Activated CD4-positive, alpha-beta memory T cell treated with anti-CD3 and anti-CD28 coated beads for 36 hours (primary cell): ENCODE measurements around the gene HNRNPUL1. TPM values are rescaled to one million over a fixed set of nuclear protein-coding genes. Genes with fewer than 3 reads are reported as not detected.
A peak's percentile ranks its signal among the peaks of the same experiment; 100 is the strongest.

Experiments
- CTCF ChIA-PET: fragments of 350-600 bp; sonication (Branson Sonifier 250); formaldehyde crosslinking; loops from one replicate; lab custom pipeline; 2021; ENCODE audit warnings: antibody characterized with exemption, inconsistent platforms; lab: Charles Lee
- POLR2A ChIA-PET: fragments of 350-600 bp; sonication (Branson Sonifier 250); formaldehyde crosslinking; loops from one replicate; lab custom pipeline; 2021; ENCODE audit warnings: antibody characterized with exemption; lab: Charles Lee
- DNase-seq: peaks from one replicate; pipeline ENCODE4 v3.0.0-alpha.2; 2020
- H3K27ac Mint-ChIP-seq: one replicate; pipeline ENCODE4 v1.8.0; 2021; ENCODE audit warnings: mixed read lengths
- H3K27me3 Mint-ChIP-seq: one replicate; pipeline ENCODE4 v1.8.0; 2021; ENCODE audit warnings: mixed read lengths
- H3K36me3 Mint-ChIP-seq: one replicate; pipeline ENCODE4 v1.8.0; 2021; ENCODE audit warnings: mixed read lengths
- H3K4me1 Mint-ChIP-seq: one replicate; pipeline ENCODE4 v1.8.0; 2021; ENCODE audit warnings: low read depth, mixed read lengths
- H3K4me3 Mint-ChIP-seq: one replicate; pipeline ENCODE4 v1.8.0; 2021; ENCODE audit warnings: mild to moderate bottlenecking, mixed read lengths
- H3K9me3 Mint-ChIP-seq: one replicate; pipeline ENCODE4 v1.8.0; 2021; ENCODE audit warnings: mixed read lengths
- intact Hi-C: fragments of 100-400 bp; cut with micrococcal nuclease; formaldehyde crosslinking; loops from one replicate; pipeline ENCODE4 v1.15.1; 2023
- total RNA-seq, 2 experiments: library from RNA; stranded (reverse); gene quantifications; one replicate each; pipeline ENCODE4 v1.2.3, GENCODE V29; 2021

HNRNPUL1 gene
- total RNA-seq, 2 experiments from 2014 or later = 290 to 295 TPM

- no peaks in the 10 kb centered on the region for H3K27me3 Mint-ChIP-seq
- H3K9me3 Mint-ChIP-seq = no peaks in the 10 kb centered on the region
- peaks cover 33% of the 10 kb centered on the region for H3K4me1 Mint-ChIP-seq
- no peak overlapping the region for H3K4me3 Mint-ChIP-seq
- POLR2A ChIA-PET = interaction anchor here (1.5 kb wide), 1 partner anchor 13 kb away, joined by 3 read pairs; the partner anchor contains the start of gene CCDC97
- CTCF ChIA-PET = no interaction called here
- DNase-seq = no peak
- intact Hi-C loops = no loop called here
- peaks cover 29% of the 10 kb centered on the region for H3K36me3 Mint-ChIP-seq
- peak overlapping the region; percentile 51 for H3K27ac Mint-ChIP-seq
Observed at GRCh38 chr19:41323430-41324125, 59.4 kb downstream of the HNRNPUL1 start.

DNA sequence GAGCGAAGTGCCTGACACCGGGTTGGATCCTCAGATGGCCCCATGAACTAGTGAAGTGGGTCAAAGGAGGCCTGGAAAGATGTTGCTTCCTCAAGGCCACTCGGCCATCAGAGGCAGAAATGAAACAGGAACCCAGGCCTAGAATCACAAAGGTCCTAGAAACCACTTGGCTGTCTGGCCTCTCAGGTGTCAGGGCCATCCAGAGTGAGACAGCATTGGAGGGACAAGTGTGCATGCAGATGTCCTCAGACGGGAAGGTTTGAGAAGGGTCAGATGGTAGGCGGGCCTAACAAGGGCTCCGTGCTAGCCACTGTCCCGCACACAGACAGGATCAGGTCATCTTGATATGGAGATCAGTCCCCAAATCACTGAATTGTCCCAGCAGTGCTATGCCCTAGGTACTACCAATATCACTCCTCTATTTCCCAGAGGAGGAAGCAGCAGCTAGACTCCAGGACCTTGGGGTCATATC is 60.1 kb downstream of the HNRNPUL1 start:
- no peak for DNase-seq
- peak overlapping the region; percentile 73 for H3K27ac Mint-ChIP-seq
- H3K4me1 Mint-ChIP-seq = peaks cover 40% of the 10 kb centered on the region
- peaks cover 35% of the 10 kb centered on the region for H3K36me3 Mint-ChIP-seq
- H3K27me3 Mint-ChIP-seq = no peaks in the 10 kb centered on the region
- CTCF ChIA-PET = no interaction called here
- intact Hi-C loops = no loop called here
- no peaks in the 10 kb centered on the region for H3K9me3 Mint-ChIP-seq
- POLR2A ChIA-PET = interaction anchor here (0.9 to 1.5 kb wide), 2 partner anchors 14 to 15 kb away, joined by 3 read pairs; partner anchors contain the start of gene CCDC97
- H3K4me3 Mint-ChIP-seq = no peak overlapping the region

GRCh38 chr19:41324921-41325639 is 60.9 kb downstream of the HNRNPUL1 start:
- H3K4me1 Mint-ChIP-seq = peaks cover 40% of the 10 kb centered on the region
- POLR2A ChIA-PET = interaction anchor here (0.9 to 1.5 kb wide), 2 partner anchors 15 to 16 kb away, joined by 3 read pairs; partner anchors contain the start of gene CCDC97
- intact Hi-C loops = no loop called here
- H3K4me3 Mint-ChIP-seq = no peak overlapping the region
- peak overlapping the region; percentile 73 for H3K27ac Mint-ChIP-seq
- H3K9me3 Mint-ChIP-seq = no peaks in the 10 kb centered on the region
- DNase-seq = no peak
- H3K27me3 Mint-ChIP-seq = no peaks in the 10 kb centered on the region
- H3K36me3 Mint-ChIP-seq = peaks cover 31% of the 10 kb centered on the region
- CTCF ChIA-PET = no interaction called here

DNA sequence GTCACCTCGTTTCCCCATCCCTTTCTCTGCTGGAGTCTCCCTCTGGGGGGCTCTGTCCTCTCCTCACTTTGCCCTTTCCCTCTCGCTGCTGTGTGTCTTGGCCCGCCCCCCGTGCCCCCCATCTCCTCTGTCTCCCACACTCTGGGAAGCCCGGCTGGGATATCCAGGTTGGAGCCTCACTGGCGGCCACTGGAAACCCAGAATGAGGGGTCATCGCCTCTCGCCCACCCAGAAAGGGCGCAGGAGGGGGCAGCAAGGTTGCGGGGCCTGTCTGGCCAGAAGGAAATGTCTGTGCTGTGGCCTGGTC is 61.4 kb downstream of the HNRNPUL1 start:
- ChIA-PET POLR2A (no interaction called here), CTCF (interaction anchor here (3.6 kb wide), 1 partner anchor 27 kb away, joined by 24 read pairs; the partner anchor contains the start of gene TGFB1)
- H3K36me3 Mint-ChIP-seq = peaks cover 32% of the 10 kb centered on the region
- H3K9me3 Mint-ChIP-seq = no peaks in the 10 kb centered on the region
- intact Hi-C loops = no loop called here
- H3K4me1 Mint-ChIP-seq = peaks cover 43% of the 10 kb centered on the region
- H3K4me3 Mint-ChIP-seq = no peak overlapping the region
- DNase-seq = no peak
- peak overlapping the region; percentile 54 for H3K27ac Mint-ChIP-seq
- H3K27me3 Mint-ChIP-seq = no peaks in the 10 kb centered on the region

- peak overlapping the region; percentile 93 for H3K27ac Mint-ChIP-seq
- peak; percentile 61 for DNase-seq
- H3K27me3 Mint-ChIP-seq = no peaks in the 10 kb centered on the region
- H3K4me1 Mint-ChIP-seq = peaks cover 45% of the 10 kb centered on the region
- H3K9me3 Mint-ChIP-seq = no peaks in the 10 kb centered on the region
- ChIA-PET CTCF (interaction anchor here (3.6 kb wide), 1 partner anchor 26 kb away, joined by 24 read pairs; the partner anchor contains the start of gene TGFB1), POLR2A (interaction anchor here (2.6 to 3.1 kb wide), 2 partner anchors 25 to 63 kb away, joined by 22 to 43 read pairs; partner anchors contain the start of genes HNRNPUL1 and TGFB1)
- peaks cover 31% of the 10 kb centered on the region for H3K36me3 Mint-ChIP-seq
- peak overlapping the region; percentile 34 for H3K4me3 Mint-ChIP-seq
- intact Hi-C loops = no loop called here
Observed at GRCh38 chr19:41325947-41326706, 62.0 kb downstream of the HNRNPUL1 start.

GRCh38 chr19:41327076-41327575 is 63.0 kb downstream of the HNRNPUL1 start:
- Mint-ChIP-seq H3K4me1 (peaks cover 51% of the 10 kb centered on the region), H3K27ac (peak overlapping the region; percentile 93), H3K4me3 (peak overlapping the region; percentile 75), H3K9me3 (no peaks in the 10 kb centered on the region), H3K27me3 (no peaks in the 10 kb centered on the region), H3K36me3 (peaks cover 37% of the 10 kb centered on the region)
- peak; percentile 43 for DNase-seq
- intact Hi-C loops = loop anchor here (1.0 kb wide), 1 partner anchor 24 kb away; no protein-coding TSS in a partner anchor
- CTCF ChIA-PET = interaction anchor here (0.6 to 3.6 kb wide), 6 partner anchors 19 to 508 kb away, joined by 3 to 24 read pairs (median 4); partner anchors contain the start of genes HNRNPUL1 and TGFB1
- POLR2A ChIA-PET = interaction anchor here (0.6 to 3.1 kb wide), 11 partner anchors 15 to 222 kb away, joined by 3 to 43 read pairs (median 4); partner anchors contain the start of genes HNRNPUL1 and TGFB1

DNA sequence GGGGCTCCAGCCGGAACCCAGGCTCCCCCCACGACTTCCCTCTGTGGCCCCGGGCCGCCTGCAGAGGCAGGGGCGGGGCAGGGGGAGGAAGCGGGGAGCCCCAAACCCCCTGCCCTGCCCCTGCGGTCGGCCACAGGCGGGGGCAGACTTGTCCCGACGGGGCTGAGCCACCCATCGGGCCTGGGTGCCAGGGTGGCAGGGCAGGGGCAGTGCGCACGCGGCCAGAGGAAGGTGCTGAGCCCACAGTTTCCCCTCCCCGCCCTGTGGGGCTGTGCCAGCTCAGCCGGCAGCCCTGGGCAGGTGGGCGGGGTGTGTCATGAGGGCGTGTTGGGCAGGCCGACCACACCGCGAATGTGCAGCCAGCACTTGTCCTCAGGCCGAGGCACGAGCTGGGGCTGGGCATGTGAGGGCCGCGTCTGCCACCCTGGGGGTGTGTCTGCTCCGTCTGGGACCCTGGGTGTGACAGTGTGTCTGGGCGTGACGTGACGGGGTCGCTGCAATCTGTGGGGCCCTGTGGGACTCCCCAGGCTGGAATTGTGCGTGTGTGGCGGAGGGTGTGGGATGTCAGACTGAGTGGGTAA is 63.5 kb downstream of the HNRNPUL1 start:
- peak; percentile 93 for DNase-seq
- H3K4me3 Mint-ChIP-seq = peak overlapping the region; percentile 80
- H3K36me3 Mint-ChIP-seq = peaks cover 42% of the 10 kb centered on the region
- ChIA-PET CTCF (interaction anchor here (0.6 to 3.6 kb wide), 7 partner anchors 19 to 509 kb away, joined by 3 to 24 read pairs (median 3); partner anchors contain the start of genes HNRNPUL1 and TGFB1), POLR2A (interaction anchor here (0.6 to 3.1 kb wide), 11 partner anchors 14 to 221 kb away, joined by 3 to 43 read pairs (median 4); partner anchors contain the start of genes HNRNPUL1 and TGFB1)
- no peaks in the 10 kb centered on the region for H3K9me3 Mint-ChIP-seq
- H3K27me3 Mint-ChIP-seq = no peaks in the 10 kb centered on the region
- H3K27ac Mint-ChIP-seq = peak overlapping the region; percentile 96
- intact Hi-C loops = loop anchor here (1.0 kb wide), 3 partner anchors 17 to 64 kb away; partner anchors contain the start of gene CCDC97
- peaks cover 56% of the 10 kb centered on the region for H3K4me1 Mint-ChIP-seq

GRCh38 chr19:41328157-41328841 is 64.1 kb downstream of the HNRNPUL1 start:
- ChIA-PET POLR2A (interaction anchor here (0.9 to 3.1 kb wide), 7 partner anchors 13 to 65 kb away, joined by 3 to 43 read pairs (median 4); partner anchors contain the start of genes HNRNPUL1 and TGFB1), CTCF (interaction anchor here (1.0 to 3.6 kb wide), 4 partner anchors 20 to 509 kb away, joined by 3 to 24 read pairs (median 3); partner anchors contain the start of gene TGFB1)
- peaks cover 44% of the 10 kb centered on the region for H3K36me3 Mint-ChIP-seq
- peak; percentile 80 for DNase-seq
- peak overlapping the region; percentile 96 for H3K27ac Mint-ChIP-seq
- peaks cover 58% of the 10 kb centered on the region for H3K4me1 Mint-ChIP-seq
- H3K4me3 Mint-ChIP-seq = peak overlapping the region; percentile 80
- no peaks in the 10 kb centered on the region for H3K9me3 Mint-ChIP-seq
- no peaks in the 10 kb centered on the region for H3K27me3 Mint-ChIP-seq
- intact Hi-C loops = loop anchor here (1.0 kb wide), 2 partner anchors 18 to 65 kb away; partner anchors contain the start of gene CCDC97

DNA sequence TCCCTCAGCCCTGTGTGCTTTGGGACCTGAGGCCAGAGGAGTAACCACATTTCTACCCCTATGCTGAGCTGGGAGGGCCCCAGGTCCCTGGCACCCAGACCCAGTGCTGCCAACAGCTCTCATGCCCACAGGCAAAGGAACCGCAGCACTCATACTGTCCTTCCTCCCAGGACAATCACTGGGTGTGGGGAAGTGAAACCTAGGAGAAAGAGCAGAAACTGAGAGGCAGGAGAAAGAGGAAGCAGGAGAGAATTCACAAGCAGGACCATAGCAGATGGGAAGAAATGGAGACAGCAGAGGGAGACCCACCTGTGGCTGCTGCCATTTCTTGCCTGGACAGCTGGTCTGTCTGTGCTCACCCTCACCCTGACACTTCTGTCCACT is 64.7 kb downstream of the HNRNPUL1 start:
- Mint-ChIP-seq H3K36me3 (peaks cover 47% of the 10 kb centered on the region), H3K4me3 (peak overlapping the region; percentile 80), H3K27ac (peak overlapping the region; percentile 96), H3K9me3 (no peaks in the 10 kb centered on the region), H3K27me3 (no peaks in the 10 kb centered on the region), H3K4me1 (peaks cover 58% of the 10 kb centered on the region)
- intact Hi-C loops = loop anchor here (1.0 kb wide), 2 partner anchors 19 to 66 kb away; partner anchors contain the start of gene CCDC97
- CTCF ChIA-PET = interaction anchor here (1.6 to 3.6 kb wide), 3 partner anchors 21 to 67 kb away, joined by 3 to 24 read pairs (median 3); partner anchors contain the start of gene TGFB1
- POLR2A ChIA-PET = interaction anchor here (2.6 to 3.1 kb wide), 2 partner anchors 22 to 65 kb away, joined by 22 to 43 read pairs; partner anchors contain the start of genes HNRNPUL1 and TGFB1
- no peak for DNase-seq

GRCh38 chr19:41330481-41330880 is 66.3 kb downstream of the HNRNPUL1 start:
- no peak overlapping the region for H3K4me3 Mint-ChIP-seq
- intact Hi-C loops = no loop called here
- no peak for DNase-seq
- H3K27me3 Mint-ChIP-seq = no peaks in the 10 kb centered on the region
- ChIA-PET POLR2A (no interaction called here), CTCF (interaction anchor here (0.7 kb wide), 1 partner anchor 22 kb away, joined by 3 read pairs; no protein-coding TSS in a partner anchor)
- H3K4me1 Mint-ChIP-seq = peaks cover 54% of the 10 kb centered on the region
- no peaks in the 10 kb centered on the region for H3K9me3 Mint-ChIP-seq
- H3K36me3 Mint-ChIP-seq = peaks cover 50% of the 10 kb centered on the region
- peak overlapping the region; percentile 43 for H3K27ac Mint-ChIP-seq
